Sigmoid colon (tissue), 4 donors: ENCODE data around the gene NAP1L4.

Source experiments
- CTCF ChIP-seq, 4 experiments: fragments of 450-650 bp in 3 of 4; fragments of 200-600 bp in 1 of 4; IDR thresholded peaks; one replicate each; pipeline ENCODE4 v1.5.1; 2016 to 2019; ENCODE audit warnings: antibody characterized with exemption in 4 of 4, mild to moderate bottlenecking in 3 of 4, moderate library complexity in 2 of 4
- EP300 ChIP-seq, 4 donors: sonication (generic); formaldehyde crosslinking; IDR thresholded peaks; one replicate each; pipeline ENCODE4 v1.6.1; 2017; ENCODE audit warnings: antibody characterized with exemption in 4 of 4
- POLR2A ChIP-seq, 2 donors: fragments of 450-650 bp; IDR thresholded peaks; one replicate each; pipeline ENCODE4 v1.6.1; 2016; ENCODE audit warnings: antibody characterized with exemption in 2 of 2, mild to moderate bottlenecking in 2 of 2, moderate library complexity in 2 of 2
- POLR2AphosphoS5 ChIP-seq, 4 donors: sonication (generic); formaldehyde crosslinking; IDR thresholded peaks; one replicate each; pipeline ENCODE4 v1.6.1; 2017; ENCODE audit warnings: antibody characterized with exemption in 4 of 4

DNA sequence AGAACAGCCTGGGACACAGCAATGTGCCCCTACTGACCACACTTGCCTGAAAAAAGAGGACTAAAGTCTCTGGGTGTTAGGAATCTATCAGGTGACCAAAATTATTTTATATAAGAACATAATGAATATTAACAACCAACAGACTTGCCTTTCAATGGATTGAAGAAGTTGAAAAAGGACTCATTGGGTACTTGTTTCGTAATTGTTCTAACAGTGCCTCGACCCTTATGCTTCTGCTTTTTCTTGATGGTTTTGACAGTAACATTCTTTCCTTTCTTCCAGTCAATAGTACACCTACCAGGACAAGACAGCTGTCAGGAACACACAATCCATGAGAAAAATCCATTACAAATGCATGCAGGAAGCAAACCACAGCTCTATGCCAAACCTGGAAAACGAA, 33.9 kb downstream of the NAP1L4 start:
- TF ChIP-seq CTCF (IDR thresholded peaks at IDR 0.05): no peak
- no peak for TF ChIP-seq POLR2AphosphoS5 (IDR thresholded peaks at IDR 0.05)
- no peak for TF ChIP-seq POLR2A (IDR thresholded peaks at IDR 0.05)
- TF ChIP-seq EP300 (IDR thresholded peaks at IDR 0.05): no peak
